SH-SY5Y (cell line): ENCODE data around the gene GALNT15.

ENCODE experiments used
- GATA2 ChIP-seq: IDR thresholded peaks from 2 replicates; pipeline ENCODE4 v1.6.1; 2011; ENCODE audit warnings: mild to moderate bottlenecking, low read depth, low read length
- GATA3 ChIP-seq: IDR thresholded peaks from 2 replicates; pipeline ENCODE4 v1.6.1; 2011; ENCODE audit warnings: low read depth, mild to moderate bottlenecking, low read length, moderate library complexity

DNA sequence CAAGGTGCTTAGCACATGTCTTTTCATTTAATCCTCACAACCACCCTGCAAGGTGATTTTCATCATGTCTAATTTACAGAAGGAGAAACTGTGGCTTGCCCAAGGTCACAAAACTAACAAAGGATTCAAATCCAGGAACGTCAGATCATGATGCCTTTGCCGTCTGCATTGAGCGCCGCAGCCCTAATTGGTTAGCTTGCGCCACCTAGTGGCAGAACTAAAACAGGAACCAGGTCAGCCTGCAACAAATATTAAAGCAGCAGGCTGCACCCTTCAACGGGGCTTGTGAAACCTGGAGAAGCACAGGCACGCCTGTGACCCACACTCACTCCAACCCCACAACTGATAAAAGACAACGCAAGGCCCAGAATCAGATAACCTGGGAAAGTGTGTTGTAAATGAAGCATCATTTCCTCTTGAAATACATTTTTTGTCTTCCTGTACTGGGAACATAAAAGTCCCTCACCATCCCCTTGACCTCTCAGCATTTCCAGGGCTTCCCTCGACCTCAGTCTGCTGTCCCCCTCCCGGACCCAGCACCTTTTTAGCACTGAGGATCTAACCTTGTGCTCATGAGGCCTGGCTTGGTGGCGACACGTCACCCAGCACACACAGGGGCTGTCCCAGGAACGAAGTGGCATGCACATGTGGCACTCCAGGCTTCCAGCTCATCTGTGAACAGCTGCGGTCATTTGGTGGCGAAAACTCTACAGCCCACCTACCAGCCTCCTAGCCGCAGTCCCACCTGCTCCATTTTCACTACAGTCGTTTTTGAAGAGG, 73.0 kb downstream of the GALNT15 start:
- TF ChIP-seq GATA2 = no peak
- no peak for TF ChIP-seq GATA3
